GM21737 (cell line): ENCODE measurements around the gene PSTPIP2.

Experiments used
- ATAC-seq: cut with Tn5 transposase; IDR thresholded peaks from one replicate; pipeline ENCODE4 v1.9.1; 2021; ENCODE audit warnings: mild to moderate bottlenecking, moderate library complexity; ENCODE audit not compliant: unreplicated experiment

Gene PSTPIP2

GRCh38 chr18:45940724-45941123 lies 131.3 kb downstream of the PSTPIP2 start:
- no peak for ATAC-seq

DNA sequence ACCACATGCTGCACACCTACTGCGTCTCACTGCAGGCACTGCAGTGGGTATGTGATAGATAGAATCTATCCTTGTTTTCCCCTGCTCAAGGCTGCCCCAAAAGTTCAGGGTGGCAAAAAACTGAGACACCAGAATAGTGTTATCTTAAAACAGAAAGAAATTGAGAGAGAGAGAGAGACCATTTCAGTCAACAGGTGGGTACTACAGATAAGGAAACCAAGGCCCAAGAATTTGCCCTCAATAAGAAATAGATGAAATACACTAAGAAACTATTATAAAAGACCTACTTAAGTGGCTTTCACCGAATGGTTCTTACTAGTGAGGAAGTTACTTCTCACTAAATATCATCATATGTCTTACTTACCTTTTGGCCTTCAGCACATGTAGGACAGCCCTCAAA lies 132.8 kb downstream of the PSTPIP2 start:
- ATAC-seq, result no peak

- no peak for ATAC-seq
Observed at GRCh38 chr18:45938488-45938935, 133.5 kb downstream of the PSTPIP2 start.

DNA sequence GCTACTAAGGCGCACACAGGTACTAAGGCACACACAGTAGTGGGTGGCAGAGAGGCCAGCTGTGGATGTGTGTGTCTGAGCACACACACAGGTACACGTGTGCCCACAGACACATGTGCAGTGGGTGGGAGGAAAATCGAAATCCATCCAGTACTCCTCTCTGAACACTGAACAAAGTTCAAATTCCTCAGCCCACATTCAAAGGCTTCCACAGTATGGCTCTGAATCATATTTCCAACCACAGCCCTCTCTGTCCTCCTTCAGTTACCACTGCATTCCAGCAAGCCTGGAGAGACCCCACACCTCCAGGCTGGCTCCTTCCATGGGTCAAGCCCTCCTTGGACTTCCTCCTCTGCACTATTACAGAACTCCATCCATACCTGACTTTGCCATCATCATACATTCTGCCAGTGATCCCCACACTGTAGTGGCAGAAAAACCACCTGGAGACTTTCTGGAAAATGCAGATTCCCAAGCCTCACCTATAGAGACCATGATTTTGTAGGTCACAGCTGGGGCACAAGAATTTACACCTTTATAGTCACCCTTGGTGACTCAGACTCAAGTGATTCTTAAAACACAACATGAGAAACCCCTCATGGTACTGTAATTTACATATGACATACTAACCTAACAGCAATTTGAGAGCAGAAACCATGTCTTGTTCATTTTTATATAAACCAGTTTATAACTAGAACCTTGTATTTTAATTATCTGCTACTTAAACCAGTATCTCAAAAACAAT lies 136.3 kb downstream of the PSTPIP2 start:
- ATAC-seq, result no peak
